Upper lobe of left lung (tissue), 6 donors: ENCODE measurements around the gene TPSB2. TPM values are rescaled to one million over a fixed set of nuclear protein-coding genes. Genes with fewer than 3 reads are reported as not detected.

Source experiments
- ATAC-seq, 2 donors: fragments of 200-7000 bp; cut with Tn5 transposase; one replicate each; pipeline ENCODE4 v1.9.1; 2022; ENCODE audit warnings: mild to moderate bottlenecking in 2 of 2, moderate library complexity in 2 of 2; ENCODE audit not compliant: low FRiP score in 2 of 2
- DNase-seq, 2 donors: peaks; one replicate each; pipeline ENCODE4 v3.0.0-alpha.2; 2019 to 2020
- H3K27ac ChIP-seq, 4 donors: fragments of 200-600 bp; sonication (generic); one replicate each; pipeline ENCODE4 v1.5.1; 2016 to 2019
- H3K27me3 ChIP-seq, 4 donors: fragments of 200-600 bp; sonication (generic); one replicate each; pipeline ENCODE4 v1.5.1; 2017 to 2019
- H3K36me3 ChIP-seq, 4 donors: fragments of 200-600 bp; sonication (generic); one replicate each; pipeline ENCODE4 v1.5.1; 2016 to 2019
- H3K4me1 ChIP-seq, 4 donors: fragments of 200-600 bp; sonication (generic); one replicate each; pipeline ENCODE4 v1.5.1; 2018 to 2019
- H3K4me3 ChIP-seq, 4 donors: fragments of 200-600 bp; sonication (generic); one replicate each; pipeline ENCODE4 v1.5.1; 2017 to 2019; ENCODE audit warnings: mild to moderate bottlenecking in 2 of 4, moderate library complexity in 1 of 4
- H3K9me3 ChIP-seq, 4 donors: fragments of 200-600 bp; sonication (generic); one replicate each; pipeline ENCODE4 v1.5.1; 2018 to 2019
- CTCF ChIP-seq, 6 experiments: fragments of 450-650 bp in 4 of 6; fragments of 200-600 bp in 2 of 6; sonication (generic) in 2 of 6; IDR thresholded peaks; one replicate each; pipeline ENCODE4 v1.5.1; 2016 to 2019; ENCODE audit warnings: antibody characterized with exemption in 6 of 6
- EP300 ChIP-seq, 4 donors: sonication (generic); formaldehyde crosslinking; IDR thresholded peaks; one replicate each; pipeline ENCODE4 v1.5.1; 2017; ENCODE audit warnings: antibody characterized with exemption in 4 of 4, control low read depth in 2 of 4
- POLR2A ChIP-seq, 4 donors: fragments of 450-650 bp; IDR thresholded peaks; one replicate each; pipeline ENCODE4 v1.5.1; 2016 to 2017; ENCODE audit warnings: antibody characterized with exemption in 4 of 4, mild to moderate bottlenecking in 2 of 4
- POLR2AphosphoS5 ChIP-seq, 2 donors: sonication (generic); formaldehyde crosslinking; IDR thresholded peaks; one replicate each; pipeline ENCODE4 v1.5.1; 2017; ENCODE audit warnings: antibody characterized with exemption in 2 of 2
- WGBS, 2 donors: methylation state at CpG; one replicate each; pipeline ENCODE4 v1.1.5; 2017 to 2018; 5-methylcytosine and 5-hydroxymethylcytosine counted together
- total RNA-seq, 6 donors: library from RNA; depleted of rRNA in 4 of 6; stranded (reverse); fragments of >200 nt in 4 of 6; gene quantifications; one replicate each; pipeline versions ENCODE4 v1.1.0 to v1.2.1, GENCODE V29; 2016 to 2021
- donor health status: DM: no; HTN: no; CAD: no; lungs with moderate emphysema.
- donor health status: DM: no; HTN: yes; CAD: no; lungs with severe emphysema.

TPSB2 gene
- total RNA-seq, 6 donors from 2014 or later, result 10.5 to 329 (median 70.7) TPM

GRCh38 chr16:1225051-1225451 lies 4.9 kb downstream of the TPSB2 start, which contains the start of gene TPSG1:
TPSG1 (minus strand) TSS chr16:1225268; CDS start chr16:1225252, 16 bp downstream.
- no peaks in the 10 kb centered on the region for H3K36me3 ChIP-seq
- no peak for TF ChIP-seq EP300 (IDR thresholded peaks at IDR 0.05)
- no peak for TF ChIP-seq POLR2A (IDR thresholded peaks at IDR 0.05)
- TF ChIP-seq CTCF (IDR thresholded peaks at IDR 0.05), result no peak
- no peak for TF ChIP-seq POLR2AphosphoS5 (IDR thresholded peaks at IDR 0.05)
- H3K9me3 ChIP-seq, result no peaks in the 10 kb centered on the region
- 53 to 67% methylated on average over 10 of the region's 10 CpGs for WGBS, 2 donors
- H3K4me1 ChIP-seq, result no peaks in the 10 kb centered on the region
- H3K27me3 ChIP-seq, result no peaks in the 10 kb centered on the region
- ATAC-seq (no peak), DNase-seq (peak in 1 of 2 donors; percentile 66)
- H3K27ac ChIP-seq, result no peak within 1 kb of the TSS
- H3K4me3 ChIP-seq, result no peak within 1 kb of the TSS

- H3K36me3 ChIP-seq, result no peaks in the 10 kb centered on the region
- WGBS, 2 donors, result 70% methylated on average over 8 of the region's 9 CpGs; no CpG with 5 or more reads in 1 of the 2 donors
- DNase-seq (peak in 1 of 2 donors; percentile 74), ATAC-seq (no peak)
- H3K27me3 ChIP-seq, result no peaks in the 10 kb centered on the region
- no peak overlapping the region for H3K27ac ChIP-seq
- H3K9me3 ChIP-seq, result no peaks in the 10 kb centered on the region
- TF ChIP-seq POLR2AphosphoS5 (IDR thresholded peaks at IDR 0.05) (no peak), CTCF (IDR thresholded peaks at IDR 0.05) (no peak), POLR2A (IDR thresholded peaks at IDR 0.05) (no peak), EP300 (IDR thresholded peaks at IDR 0.05) (no peak)
- H3K4me3 ChIP-seq, result no peak overlapping the region
- no peaks in the 10 kb centered on the region for H3K4me1 ChIP-seq
Observed at GRCh38 chr16:1224558-1224957, 5.4 kb downstream of the TPSB2 start.

- Histone ChIP-seq H3K9me3 (no peaks in the 10 kb centered on the region), H3K4me3 (no peak overlapping the region), H3K4me1 (no peaks in the 10 kb centered on the region), H3K27me3 (no peaks in the 10 kb centered on the region), H3K36me3 (no peaks in the 10 kb centered on the region), H3K27ac (no peak overlapping the region)
- 80 to 85% methylated on average over 31 to 38 of the region's 38 CpGs for WGBS, 2 donors
- DNase-seq (peak in 1 of 2 donors; percentile 66), ATAC-seq (no peak)
- TF ChIP-seq POLR2AphosphoS5 (IDR thresholded peaks at IDR 0.05) (no peak), POLR2A (IDR thresholded peaks at IDR 0.05) (no peak), CTCF (IDR thresholded peaks at IDR 0.05) (no peak), EP300 (IDR thresholded peaks at IDR 0.05) (no peak)
Observed at GRCh38 chr16:1223355-1224214, 6.4 kb downstream of the TPSB2 start.

- WGBS, 2 donors, result 65 to 77% methylated on average over 15 to 25 of the region's 25 CpGs
- Histone ChIP-seq H3K4me3 (no peak overlapping the region), H3K4me1 (no peaks in the 10 kb centered on the region), H3K36me3 (no peaks in the 10 kb centered on the region), H3K27me3 (no peaks in the 10 kb centered on the region), H3K9me3 (no peaks in the 10 kb centered on the region), H3K27ac (no peak overlapping the region)
- no peak for ATAC-seq
- TF ChIP-seq POLR2AphosphoS5 (IDR thresholded peaks at IDR 0.05) (no peak), EP300 (IDR thresholded peaks at IDR 0.05) (no peak), POLR2A (IDR thresholded peaks at IDR 0.05) (no peak), CTCF (IDR thresholded peaks at IDR 0.05) (no peak)
- peak in 1 of 2 donors; percentile 75 for DNase-seq
Observed at GRCh38 chr16:1222553-1223354, 7.2 kb downstream of the TPSB2 start.
